GM21360 (cell line): ENCODE measurements around the gene ANKRD34B.
"Not testable (repeated sequence)": the region's sequence is repeated elsewhere in the genome, so short reads cannot be mapped to it uniquely, and the experiment has no call there.

Experiments
- ATAC-seq: cut with Tn5 transposase; IDR thresholded peaks from one replicate; pipeline ENCODE4 v1.9.1; 2021; ENCODE audit warnings: mild to moderate bottlenecking, moderate library complexity; ENCODE audit not compliant: unreplicated experiment

The ANKRD34B gene

DNA sequence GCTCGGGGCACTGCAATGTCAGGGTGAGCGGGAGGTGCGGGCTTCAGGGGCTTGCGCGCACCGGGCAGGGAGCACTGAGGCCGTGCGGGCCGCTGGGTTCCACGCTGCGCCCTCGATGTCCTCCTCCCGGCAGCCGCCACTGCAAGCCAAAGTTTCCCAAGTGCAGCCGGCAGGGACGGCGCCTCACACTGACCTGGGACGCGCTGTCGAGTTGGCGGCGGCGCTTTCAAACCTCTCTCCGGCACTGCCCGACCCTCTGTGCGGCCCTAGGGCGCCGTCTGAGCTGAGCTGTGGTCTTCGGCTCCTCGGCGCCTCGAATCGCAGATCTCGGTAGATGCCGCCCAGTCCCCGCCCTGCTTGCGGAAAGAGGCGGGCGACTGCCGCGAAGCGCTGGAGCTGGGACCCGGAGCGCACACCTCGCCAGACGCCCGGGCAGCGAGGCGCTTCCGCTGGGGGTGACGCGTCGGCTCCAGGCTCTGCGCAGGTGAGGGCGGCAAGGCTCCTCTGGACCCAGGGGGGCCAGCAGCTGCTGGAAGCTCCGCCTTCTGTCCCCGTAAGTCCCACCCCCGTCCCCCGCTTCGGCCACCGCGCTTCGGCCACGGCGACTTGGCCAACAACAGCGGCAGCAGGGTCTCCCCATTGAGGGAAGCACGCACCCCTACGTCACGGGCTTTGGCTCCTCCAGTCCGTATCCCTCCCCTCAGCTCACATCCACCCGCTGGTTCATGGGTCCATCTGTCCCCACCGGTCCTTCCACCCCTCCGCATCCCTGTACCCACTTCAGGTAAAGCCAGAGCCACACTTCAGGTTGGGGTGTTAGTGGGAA is at the start of gene ANKRD34B:
Gene ANKRD34B, minus strand, starts transcription at position 320 of the 826 bp plus-strand sequence. CDS start 10,261 bp downstream, outside the sequence.
- no peak for ATAC-seq

DNA sequence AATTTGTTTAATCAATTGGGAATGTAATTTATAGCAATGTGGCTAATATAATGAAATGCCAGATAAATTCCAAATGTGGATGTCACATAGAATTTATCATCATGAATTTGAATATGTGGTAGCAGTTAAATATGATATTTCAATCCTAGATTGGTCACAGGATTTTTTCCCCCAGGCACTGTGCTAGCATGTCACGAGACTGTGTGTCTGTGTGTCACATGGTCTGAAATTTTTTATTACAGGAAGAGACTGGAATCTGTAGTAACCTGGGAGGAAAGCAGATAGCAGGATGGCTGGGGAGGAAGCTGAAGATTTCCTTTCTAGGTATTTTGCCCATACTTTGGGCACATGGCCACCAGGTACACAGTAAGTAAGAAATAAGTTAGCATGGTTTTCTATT is 49.0 kb upstream of the ANKRD34B start:
- no peak for ATAC-seq

DNA sequence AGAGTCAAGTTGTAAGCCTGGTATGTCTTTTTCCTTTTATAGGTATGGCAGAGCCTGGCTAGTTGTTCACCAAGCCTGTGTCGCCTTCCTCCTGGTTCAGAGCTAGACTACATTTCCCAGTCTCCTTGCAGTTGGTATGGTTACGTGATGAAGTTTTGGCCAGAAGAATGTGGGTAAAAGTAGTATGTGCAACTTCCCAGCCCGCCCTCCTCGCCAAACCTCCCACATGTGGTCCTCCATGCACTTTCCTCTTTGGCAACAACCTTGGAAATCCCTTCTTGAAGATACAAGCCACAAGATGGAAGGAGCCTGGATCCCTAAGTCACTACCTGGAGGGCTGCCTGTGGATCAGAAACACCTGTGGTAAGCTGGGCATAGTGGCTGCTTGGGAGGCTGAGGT is 48.4 kb upstream of the ANKRD34B start:
- ATAC-seq: no peak

GRCh38 chr5:80615266-80615914 is 45.3 kb upstream of the ANKRD34B start:
- no peak for ATAC-seq

GRCh38 chr5:80609692-80610091 is 39.6 kb upstream of the ANKRD34B start:
- no peak for ATAC-seq

DNA sequence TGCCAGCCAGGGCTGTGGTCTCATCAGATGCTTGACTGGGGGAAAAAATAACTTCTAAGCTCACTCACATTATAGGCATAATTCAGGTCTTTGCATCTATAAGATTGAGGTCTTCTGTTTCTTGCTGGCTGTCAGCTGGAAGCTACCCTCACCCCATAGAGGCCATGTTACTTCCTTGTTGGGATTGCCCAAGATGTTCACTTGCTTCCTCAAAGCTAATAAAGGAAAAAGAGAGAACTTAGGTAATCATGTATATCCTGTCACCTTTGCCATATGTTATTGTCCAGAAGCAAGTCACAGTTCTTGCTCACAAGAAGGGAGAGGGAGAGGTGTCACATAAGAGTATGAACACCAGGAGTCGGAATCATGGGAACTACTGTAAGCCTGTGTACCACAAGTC is 38.7 kb upstream of the ANKRD34B start:
- no peak for ATAC-seq

- peak; percentile 81 for ATAC-seq
Measured at GRCh38 chr5:80607832-80608231, 37.8 kb upstream of the ANKRD34B start.

GRCh38 chr5:80607343-80607742 is 37.3 kb upstream of the ANKRD34B start:
- no peak for ATAC-seq

DNA sequence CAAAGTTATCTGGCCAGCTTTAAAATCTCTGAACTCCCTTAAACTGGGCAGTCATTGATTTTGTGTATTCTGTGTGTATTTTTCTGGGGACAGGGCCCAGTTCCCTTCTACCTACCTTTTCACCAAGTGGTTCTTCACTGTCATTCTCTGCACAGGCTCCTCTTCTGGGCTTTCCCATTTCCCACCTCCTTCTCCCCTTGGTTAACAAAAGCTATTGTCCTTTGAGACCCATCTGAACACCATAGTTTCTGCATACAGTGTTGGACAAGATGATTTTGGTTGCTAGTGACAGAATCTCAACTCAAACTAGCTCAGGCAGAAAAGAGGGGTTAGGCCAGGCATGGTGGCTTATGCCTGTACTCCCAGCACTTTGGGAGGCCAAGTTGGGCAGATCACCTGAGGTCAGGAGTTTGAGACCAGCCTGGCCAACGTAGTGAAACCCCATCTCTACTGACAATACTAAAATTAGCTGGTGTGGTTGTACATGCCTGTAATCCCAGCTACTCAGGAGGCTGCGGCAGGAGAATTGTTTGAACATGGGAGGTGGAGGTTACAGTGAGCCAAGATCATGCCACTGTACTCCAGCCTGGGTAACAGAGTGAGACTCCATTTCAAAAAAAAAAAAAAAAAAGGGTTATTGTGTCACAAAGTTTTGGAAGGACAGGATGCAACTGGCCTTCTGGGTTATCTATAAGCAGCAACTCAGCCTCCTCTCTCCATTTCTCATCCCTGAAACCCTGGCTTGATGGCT is 31.0 kb upstream of the ANKRD34B start:
- ATAC-seq: no peak

DNA sequence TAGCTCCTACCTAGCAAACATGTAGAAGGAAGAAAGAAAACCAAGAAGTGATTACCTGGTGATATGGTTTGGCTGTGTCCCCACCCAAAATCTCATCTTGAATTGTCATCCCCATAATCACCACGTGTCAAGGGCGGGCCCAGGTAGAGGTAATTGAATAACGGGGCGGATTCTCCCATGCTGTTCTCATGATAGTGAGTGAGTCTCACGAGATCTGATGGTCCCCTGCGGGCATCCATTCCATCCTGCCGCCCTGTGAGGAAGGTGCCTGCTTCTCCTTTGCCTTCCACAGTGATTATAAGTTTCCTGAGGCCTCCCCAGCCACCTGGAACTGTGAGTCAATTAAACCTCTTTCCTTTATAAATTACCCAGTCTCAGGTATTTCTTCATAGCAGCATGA is 27.4 kb upstream of the ANKRD34B start:
- ATAC-seq: no peak

DNA sequence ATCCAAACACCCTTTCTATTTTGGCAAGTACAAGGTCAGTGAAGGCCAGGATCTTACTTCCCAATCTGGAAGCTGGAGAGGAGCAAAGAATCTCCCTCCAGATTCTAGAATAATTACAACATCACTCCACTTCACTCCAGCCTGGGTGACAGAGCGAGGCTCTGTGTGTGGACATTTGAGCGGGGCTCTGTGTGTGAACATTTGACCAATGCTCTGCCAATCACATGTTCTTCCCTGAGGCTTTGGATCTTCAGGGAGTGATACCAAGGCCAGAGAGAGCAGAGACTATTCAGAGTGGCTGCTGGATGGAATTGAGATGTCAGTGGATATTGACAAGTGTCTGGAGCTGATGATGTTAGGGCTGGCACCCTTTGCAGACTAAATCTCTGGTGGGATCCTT is 24.7 kb upstream of the ANKRD34B start:
- no peak for ATAC-seq

DNA sequence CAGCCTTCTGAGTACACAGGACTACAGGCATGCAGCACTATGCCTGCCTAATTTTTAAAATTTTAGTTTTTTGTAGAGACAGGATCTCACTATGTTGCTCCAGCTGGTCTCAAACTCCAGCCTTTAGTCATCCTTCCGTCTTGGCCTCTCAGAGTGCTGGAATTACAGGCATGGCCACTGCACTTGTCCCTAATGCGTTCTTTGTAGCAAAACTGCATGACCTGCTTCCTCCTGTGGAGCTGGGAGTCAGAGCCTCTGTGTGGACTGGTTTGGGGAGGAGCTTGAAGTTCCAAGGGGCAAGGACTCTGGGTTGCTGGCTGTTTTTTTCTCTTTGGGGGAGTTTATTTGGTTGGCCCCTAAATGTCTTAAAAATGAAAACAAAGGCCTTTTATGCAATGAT is 22.7 kb upstream of the ANKRD34B start:
- no peak for ATAC-seq

DNA sequence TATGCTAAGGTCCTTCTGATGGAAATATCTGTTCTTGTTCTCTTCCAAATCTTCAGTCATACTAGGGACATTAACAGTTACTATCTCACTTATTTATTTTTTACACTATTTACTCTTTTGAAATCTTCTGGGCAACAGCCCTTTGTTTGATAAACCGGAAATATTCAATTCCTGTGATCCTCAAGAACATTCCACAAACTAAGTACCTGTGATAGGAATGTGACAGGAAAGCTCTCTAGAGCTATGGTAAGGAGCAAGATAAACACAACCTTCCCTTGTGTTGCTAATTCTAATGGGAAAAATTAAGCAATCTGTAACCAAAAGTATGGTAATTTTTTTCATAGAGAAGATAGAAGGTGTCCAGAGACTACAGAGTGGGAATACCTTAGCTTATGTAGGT is 22.0 kb upstream of the ANKRD34B start:
- ATAC-seq: no peak

DNA sequence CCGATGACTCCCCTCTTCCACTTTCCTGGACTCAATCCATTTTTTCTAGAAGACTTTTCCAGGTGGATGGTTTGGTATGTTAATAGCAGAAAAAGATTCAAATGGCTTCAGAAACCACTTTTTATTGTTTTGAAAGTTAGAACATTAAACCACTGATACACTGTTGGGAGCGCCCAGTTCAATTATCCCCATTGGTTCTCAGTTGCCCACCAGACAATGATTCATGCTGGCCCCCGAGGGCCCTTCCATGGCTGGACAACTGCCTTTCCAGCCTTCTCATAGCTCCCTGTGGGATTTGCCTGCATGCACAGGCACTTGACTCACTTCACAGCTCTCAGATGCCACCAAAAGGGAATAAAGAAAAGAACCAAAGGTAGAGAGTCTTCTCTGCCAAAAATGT is 21.3 kb upstream of the ANKRD34B start:
- ATAC-seq: no peak

DNA sequence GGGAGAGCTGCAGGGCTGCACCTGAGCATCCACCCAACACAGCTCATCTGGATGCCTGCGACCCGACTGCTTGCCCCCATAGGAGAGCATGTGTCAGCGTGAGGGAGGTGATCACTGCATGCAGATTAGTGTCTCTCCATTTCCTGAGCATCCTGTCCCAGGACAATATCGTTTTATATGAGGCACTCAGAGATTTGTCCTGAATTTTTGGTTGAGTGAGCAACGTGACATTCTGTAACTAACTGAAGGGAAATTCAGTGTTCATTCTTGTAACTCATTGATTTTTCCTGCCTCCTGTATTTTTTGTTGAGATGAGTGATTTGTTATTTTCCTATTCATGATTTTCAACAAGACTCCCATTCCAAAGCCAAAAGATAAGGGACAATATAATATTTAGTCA is 20.7 kb upstream of the ANKRD34B start:
- ATAC-seq: no peak

DNA sequence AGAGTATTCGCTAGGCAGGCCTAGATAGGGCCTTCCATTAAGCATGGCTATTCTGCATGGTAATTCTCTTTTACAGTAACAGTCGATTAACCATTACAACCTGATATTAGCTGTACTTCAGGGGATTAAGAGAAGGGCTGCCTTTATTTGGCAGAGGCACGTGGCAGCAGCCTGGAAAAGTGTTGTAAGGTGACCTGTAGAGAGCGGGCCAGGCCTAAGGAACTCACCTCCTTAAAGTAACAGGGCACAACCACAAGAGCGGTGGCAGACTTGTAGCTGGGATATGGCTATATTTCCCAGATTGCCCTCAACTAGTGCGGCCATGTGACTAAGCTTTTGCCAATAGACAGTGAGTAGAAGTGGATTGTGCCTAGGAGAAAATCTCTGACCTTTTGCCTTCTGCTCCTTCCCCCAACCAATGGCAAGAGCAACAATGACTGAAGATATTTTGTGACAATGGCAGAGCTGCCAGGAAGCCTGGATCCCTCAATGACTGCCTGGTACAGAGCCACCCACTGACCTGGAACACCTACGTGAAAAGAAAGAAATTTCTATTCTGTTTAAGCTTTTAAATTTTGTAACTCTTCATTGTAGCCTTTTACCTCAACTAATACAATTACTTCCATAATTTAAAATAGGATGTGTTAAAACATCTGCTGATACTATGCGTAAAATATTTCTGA is 18.9 kb upstream of the ANKRD34B start:
- ATAC-seq: no peak

DNA sequence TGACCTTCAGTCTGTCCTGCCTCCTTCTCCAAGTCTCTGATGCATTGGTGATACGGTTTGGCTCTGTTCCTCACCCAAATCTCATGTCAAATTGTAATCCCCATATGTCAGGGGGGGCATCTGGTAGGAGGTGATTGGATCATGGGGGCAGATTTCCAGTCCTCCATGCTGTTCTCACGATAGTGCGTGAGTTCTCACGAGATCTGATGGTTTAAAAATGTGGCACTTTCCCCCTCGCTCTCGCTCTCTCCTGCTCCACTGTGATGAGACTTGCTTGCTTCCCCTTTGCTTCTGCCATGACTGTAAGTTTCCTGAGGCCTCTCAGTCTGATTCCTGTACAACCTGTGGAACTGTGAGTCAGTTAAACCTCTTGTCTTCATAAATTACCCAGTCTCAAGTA is 14.7 kb upstream of the ANKRD34B start:
- ATAC-seq: no peak

DNA sequence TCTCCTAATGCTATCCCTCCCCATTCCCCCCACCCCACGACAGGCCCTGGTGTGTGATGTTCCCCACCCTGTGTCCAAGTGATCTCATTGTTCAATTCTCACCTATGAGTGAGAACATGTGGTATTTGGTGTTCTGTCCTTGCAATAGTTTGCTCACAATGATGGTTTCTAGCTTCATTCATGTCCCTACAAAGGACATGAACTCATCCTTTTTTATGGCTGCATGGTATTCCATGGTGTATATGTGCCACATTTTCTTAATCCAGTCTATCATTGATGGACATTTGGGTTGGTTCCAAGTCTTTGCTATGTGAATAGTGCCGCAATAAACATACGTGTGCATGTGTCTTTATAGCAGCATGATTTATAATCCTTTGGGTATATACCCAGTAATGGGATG is 10.2 kb upstream of the ANKRD34B start:
- not testable (repeated sequence) for ATAC-seq

DNA sequence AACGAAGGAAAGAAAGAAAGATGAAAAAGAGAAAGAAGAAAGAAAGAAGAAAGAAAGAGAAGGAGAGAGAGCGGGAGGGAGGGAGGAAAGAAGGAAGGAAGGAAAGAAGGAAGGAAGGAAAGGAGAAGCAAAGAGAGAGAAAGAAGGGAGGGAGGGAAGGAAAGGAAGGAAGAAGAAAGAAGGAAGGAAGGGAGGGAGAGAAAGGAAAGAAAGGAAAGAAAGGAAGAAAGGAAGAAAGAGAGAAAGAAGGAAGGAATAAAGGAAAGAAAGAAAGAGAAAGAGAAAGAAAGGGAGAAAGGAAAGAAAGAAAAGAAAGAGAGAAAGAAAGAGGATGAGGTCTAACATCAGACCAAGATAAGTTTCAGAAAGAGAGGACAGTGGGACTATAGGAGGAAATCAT is 9.0 kb upstream of the ANKRD34B start:
- no peak for ATAC-seq

- ATAC-seq: no peak
Measured at GRCh38 chr5:80577707-80578106, 7.6 kb upstream of the ANKRD34B start.

DNA sequence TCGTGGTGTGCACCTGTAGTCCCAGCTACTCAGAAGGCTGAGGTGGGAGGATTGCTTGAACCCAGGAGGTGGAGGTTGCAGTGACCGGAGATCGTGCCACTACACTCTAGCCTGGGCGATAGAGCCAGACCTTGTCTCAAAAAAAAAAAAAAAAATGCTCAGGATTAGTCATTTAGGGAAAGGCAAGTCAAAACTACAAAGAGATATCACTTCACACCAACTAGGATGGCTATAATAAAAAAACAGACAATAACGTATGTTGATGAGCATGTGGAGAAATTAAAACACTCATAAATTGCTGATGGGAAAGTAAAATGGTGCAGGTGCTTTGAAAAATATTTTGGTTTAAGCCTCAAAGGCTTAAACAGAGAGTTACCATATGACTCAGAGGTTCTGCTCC is 6.3 kb upstream of the ANKRD34B start:
- no peak for ATAC-seq
